ENCODE measurements around the gene TTYH2. TPM values are rescaled to one million over a fixed set of nuclear protein-coding genes. Genes with fewer than 3 reads are reported as not detected.

The TTYH2 gene
- total and polyA plus RNA-seq, 8 donors = 0.58 to 17.9 (median 1.5) TPM

- DNase-seq = no peak
- Histone ChIP-seq H3K4me1 (peaks cover 33 to 55% (median 49%) of the 10 kb centered on the region in 4 donors), H3K27me3 (peaks cover 0 to 44% (median 8%) of the 10 kb centered on the region in 3 donors), H3K9me3 (no peaks in the 10 kb centered on the region), H3K27ac (no peak overlapping the region), H3K4me3 (peak overlapping the region; percentile 63 to 97 (median 92)), H3K36me3 (peaks cover 26 to 33% (median 32%) of the 10 kb centered on the region in 4 donors)
- WGBS, 5 donors = 23 to 46% (median 36%) methylated on average over 15 of the region's 15 CpGs
- intact Hi-C loops (cut with DNase I; ENCODE audit: low total_unique reads) = loop anchor here (5.0 kb wide), 1 partner anchor 164 kb away; the partner anchor contains the start of gene GPR142
- no peak for TF ChIP-seq POLR2AphosphoS5 (IDR thresholded peaks at IDR 0.05)
- no peak for TF ChIP-seq POLR2A (IDR thresholded peaks at IDR 0.05)
- no peak for TF ChIP-seq CTCF (IDR thresholded peaks at IDR 0.05)
- TF ChIP-seq EP300 (IDR thresholded peaks at IDR 0.05) = no peak
Observed at GRCh38 chr17:74202938-74203337, 10.4 kb upstream of the TTYH2 start.

- H3K4me1 ChIP-seq = peaks cover 33 to 61% (median 53%) of the 10 kb centered on the region in 4 donors
- H3K27me3 ChIP-seq = peaks cover 0 to 38% (median 8%) of the 10 kb centered on the region in 3 donors
- peaks cover 33 to 40% (median 39%) of the 10 kb centered on the region in 4 donors for H3K36me3 ChIP-seq
- peak; percentile 97 to 98 for DNase-seq
- peak within 1 kb of the TSS; percentile 63 to 97 (median 92) for H3K4me3 ChIP-seq
- H3K9me3 ChIP-seq = no peaks in the 10 kb centered on the region
- H3K27ac ChIP-seq = peak within 1 kb of the TSS; percentile 65 to 91 (median 88)
- intact Hi-C loops (cut with DNase I; ENCODE audit: low total_unique reads) = loop anchor here (5.0 kb wide), 1 partner anchor 164 kb away; the partner anchor contains the start of gene GPR142
- TF ChIP-seq POLR2A (IDR thresholded peaks at IDR 0.05) = peak in 2 of 4 donors; percentile 45 to 83
- TF ChIP-seq EP300 (IDR thresholded peaks at IDR 0.05) = no peak
- TF ChIP-seq CTCF (IDR thresholded peaks at IDR 0.05) = peak in 6 of 7 experiments; percentile 92 to 99 (median 97)
- TF ChIP-seq POLR2AphosphoS5 (IDR thresholded peaks at IDR 0.05) = peak; percentile 95 to 99 (median 95)
- 0 to 2% (median 1%) methylated on average over 27 to 53 of the region's 53 CpGs for WGBS, 5 donors
Observed at GRCh38 chr17:74203439-74204240, 9.7 kb upstream of the TTYH2 start, which contains the start of gene RPL38. TSS of gene RPL38 (plus strand) at chr17:74203678. CDS start at chr17:74203956, 278 bp downstream.

GRCh38 chr17:74204474-74204873 lies 8.9 kb upstream of the TTYH2 start:
- peaks cover 0 to 30% (median 8%) of the 10 kb centered on the region in 3 donors for H3K27me3 ChIP-seq
- peaks cover 41 to 49% (median 48%) of the 10 kb centered on the region in 4 donors for H3K36me3 ChIP-seq
- H3K4me1 ChIP-seq = peaks cover 33 to 58% (median 50%) of the 10 kb centered on the region in 4 donors
- WGBS, 5 donors = 41 to 52% (median 43%) methylated on average over 14 of the region's 14 CpGs
- no peaks in the 10 kb centered on the region for H3K9me3 ChIP-seq
- intact Hi-C loops (cut with DNase I; ENCODE audit: low total_unique reads) = loop anchor here (5.0 kb wide), 1 partner anchor 163 kb away; the partner anchor contains the start of gene GPR142
- H3K4me3 ChIP-seq = peak overlapping the region; percentile 63 to 97 (median 92)
- H3K27ac ChIP-seq = peak overlapping the region in 4 of 5 donors; percentile 81 to 91 (median 90)
- TF ChIP-seq POLR2AphosphoS5 (IDR thresholded peaks at IDR 0.05) (no peak), POLR2A (IDR thresholded peaks at IDR 0.05) (no peak), EP300 (IDR thresholded peaks at IDR 0.05) (no peak), CTCF (IDR thresholded peaks at IDR 0.05) (no peak)
- no peak for DNase-seq

GRCh38 chr17:74205274-74205673 lies 8.1 kb upstream of the TTYH2 start:
- Histone ChIP-seq H3K9me3 (no peaks in the 10 kb centered on the region), H3K4me1 (peaks cover 33 to 59% (median 49%) of the 10 kb centered on the region in 4 donors), H3K27ac (peak overlapping the region in 2 of 5 donors; percentile 91), H3K4me3 (peak overlapping the region in 3 of 4 donors; percentile 89 to 97 (median 94)), H3K27me3 (peaks cover 0 to 23% (median 8%) of the 10 kb centered on the region in 3 donors), H3K36me3 (peaks cover 48 to 57% (median 56%) of the 10 kb centered on the region in 4 donors)
- 67 to 93% (median 84%) methylated on average over 3 of the region's 3 CpGs for WGBS, 5 donors
- intact Hi-C loops (cut with DNase I; ENCODE audit: low total_unique reads) = no loop called here
- TF ChIP-seq POLR2A (IDR thresholded peaks at IDR 0.05) (no peak), POLR2AphosphoS5 (IDR thresholded peaks at IDR 0.05) (no peak), EP300 (IDR thresholded peaks at IDR 0.05) (no peak), CTCF (IDR thresholded peaks at IDR 0.05) (no peak)
- no peak for DNase-seq
